C4-2B (cell line): Measurements from ENCODE around the gene SH3BP1.

Source experiments
- ZFX ChIP-seq: fragments of 450-650 bp; IDR thresholded peaks from 2 replicates; pipeline ENCODE4 v1.6.1; 2017
- TF ChIP-seq, protein P1 (sequence below): fragments of 450-650 bp; conservative IDR thresholded peaks from 2 replicates; pipeline ENCODE4 v1.5.1; 2017; ENCODE audit warnings: mild to moderate bottlenecking

DNA sequence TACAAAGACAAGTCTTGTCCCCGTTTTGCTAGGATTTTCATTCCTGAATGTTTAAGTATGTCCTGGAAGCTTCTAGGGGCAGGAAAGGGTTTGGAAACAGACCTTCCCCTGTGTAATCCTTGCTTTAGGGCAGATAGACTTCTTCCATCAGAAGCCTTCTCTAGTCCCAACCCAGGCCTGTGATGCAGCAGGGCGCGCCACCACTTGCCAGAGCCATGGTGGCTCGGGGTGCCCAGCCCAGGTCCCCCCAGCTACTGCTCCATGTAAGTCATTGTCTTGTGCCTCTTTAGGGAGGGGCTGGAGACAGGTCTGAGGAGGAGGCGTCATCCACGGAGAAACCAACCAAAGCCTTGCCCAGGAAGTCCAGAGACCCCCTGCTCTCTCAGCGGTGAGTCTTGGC is 50.9 kb downstream of the SH3BP1 start:
- TF ChIP-seq, protein P1, sequence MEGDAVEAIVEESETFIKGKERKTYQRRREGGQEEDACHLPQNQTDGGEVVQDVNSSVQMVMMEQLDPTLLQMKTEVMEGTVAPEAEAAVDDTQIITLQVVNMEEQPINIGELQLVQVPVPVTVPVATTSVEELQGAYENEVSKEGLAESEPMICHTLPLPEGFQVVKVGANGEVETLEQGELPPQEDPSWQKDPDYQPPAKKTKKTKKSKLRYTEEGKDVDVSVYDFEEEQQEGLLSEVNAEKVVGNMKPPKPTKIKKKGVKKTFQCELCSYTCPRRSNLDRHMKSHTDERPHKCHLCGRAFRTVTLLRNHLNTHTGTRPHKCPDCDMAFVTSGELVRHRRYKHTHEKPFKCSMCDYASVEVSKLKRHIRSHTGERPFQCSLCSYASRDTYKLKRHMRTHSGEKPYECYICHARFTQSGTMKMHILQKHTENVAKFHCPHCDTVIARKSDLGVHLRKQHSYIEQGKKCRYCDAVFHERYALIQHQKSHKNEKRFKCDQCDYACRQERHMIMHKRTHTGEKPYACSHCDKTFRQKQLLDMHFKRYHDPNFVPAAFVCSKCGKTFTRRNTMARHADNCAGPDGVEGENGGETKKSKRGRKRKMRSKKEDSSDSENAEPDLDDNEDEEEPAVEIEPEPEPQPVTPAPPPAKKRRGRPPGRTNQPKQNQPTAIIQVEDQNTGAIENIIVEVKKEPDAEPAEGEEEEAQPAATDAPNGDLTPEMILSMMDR = no peak
- TF ChIP-seq ZFX = no peak
